Activated CD8-positive, alpha-beta memory T cell treated with anti-CD3 and anti-CD28 coated beads for 1 hour (primary cell): ENCODE measurements around the gene MAJIN.

ENCODE experiments used
- DNase-seq, 2 donors: peaks; one replicate each; pipeline ENCODE4 v3.0.0-alpha.2; 2020; ENCODE audit warnings: low read depth in 1 of 2; ENCODE audit errors: extremely low read depth in 1 of 2

The MAJIN gene

DNA sequence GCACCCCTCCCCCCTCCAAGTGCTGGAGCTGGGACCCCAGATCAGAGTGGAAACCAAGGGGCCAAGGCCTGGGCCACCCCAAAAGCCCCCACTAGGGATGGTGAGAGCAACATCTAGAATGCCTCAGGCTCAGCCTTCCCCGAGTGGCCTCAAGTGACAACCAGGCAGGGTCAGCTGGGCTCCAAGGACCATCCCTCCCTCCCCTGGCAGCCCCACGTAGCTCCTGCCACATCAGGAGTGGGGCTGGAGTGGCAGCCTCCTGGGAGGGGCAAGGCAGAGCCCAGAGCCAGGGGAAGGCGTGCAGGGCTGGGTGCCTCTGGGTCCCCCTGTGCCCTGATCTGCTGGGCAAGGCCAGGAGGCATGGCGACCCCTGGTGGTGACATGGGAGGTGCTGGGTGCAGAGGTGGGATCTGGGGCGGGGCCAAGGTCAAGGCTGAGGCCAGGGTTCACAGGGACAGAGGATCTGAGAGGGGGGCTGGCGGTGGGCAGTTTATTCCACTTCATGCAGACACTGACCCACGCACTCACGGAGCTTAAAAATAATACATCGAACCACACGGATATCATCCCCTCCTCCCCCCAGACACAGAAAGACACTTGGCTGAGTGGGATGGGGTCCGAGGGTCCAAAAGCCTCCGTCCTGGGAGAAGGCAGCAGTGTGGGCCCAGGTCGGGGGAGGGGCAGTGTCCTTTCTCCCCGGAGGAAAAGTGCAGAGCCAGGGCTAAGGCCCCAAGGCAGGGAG is 77.7 kb downstream of the MAJIN start:
- peak; percentile 82 to 90 for DNase-seq

GRCh38 chr11:64893194-64894069 is 78.5 kb downstream of the MAJIN start:
- no peak for DNase-seq

GRCh38 chr11:64892838-64893193 is 79.1 kb downstream of the MAJIN start:
- DNase-seq, result no peak

DNA sequence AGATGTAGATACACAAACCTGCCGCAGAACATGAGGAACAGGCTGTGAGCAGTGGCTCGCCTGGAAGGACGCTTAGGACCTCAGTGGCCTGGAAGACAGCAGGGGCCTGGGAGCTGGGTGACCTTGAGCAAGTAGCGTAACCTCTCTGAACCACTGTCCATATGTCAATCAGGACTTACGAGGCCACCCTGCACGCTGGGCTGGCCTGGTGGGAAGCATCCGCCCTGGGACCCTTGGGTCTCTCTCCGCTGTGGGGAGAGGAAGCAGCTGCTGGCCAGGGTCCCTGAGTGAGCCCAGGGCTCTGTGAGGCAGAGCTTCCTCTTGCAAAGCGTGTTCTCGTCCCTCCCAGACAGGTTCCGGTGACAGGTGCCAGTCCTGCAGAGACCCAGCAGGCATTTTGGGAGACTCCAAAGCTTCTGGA is 79.5 kb downstream of the MAJIN start:
- no peak for DNase-seq

- no peak for DNase-seq
Observed at GRCh38 chr11:64891880-64892279, 80.0 kb downstream of the MAJIN start.

DNA sequence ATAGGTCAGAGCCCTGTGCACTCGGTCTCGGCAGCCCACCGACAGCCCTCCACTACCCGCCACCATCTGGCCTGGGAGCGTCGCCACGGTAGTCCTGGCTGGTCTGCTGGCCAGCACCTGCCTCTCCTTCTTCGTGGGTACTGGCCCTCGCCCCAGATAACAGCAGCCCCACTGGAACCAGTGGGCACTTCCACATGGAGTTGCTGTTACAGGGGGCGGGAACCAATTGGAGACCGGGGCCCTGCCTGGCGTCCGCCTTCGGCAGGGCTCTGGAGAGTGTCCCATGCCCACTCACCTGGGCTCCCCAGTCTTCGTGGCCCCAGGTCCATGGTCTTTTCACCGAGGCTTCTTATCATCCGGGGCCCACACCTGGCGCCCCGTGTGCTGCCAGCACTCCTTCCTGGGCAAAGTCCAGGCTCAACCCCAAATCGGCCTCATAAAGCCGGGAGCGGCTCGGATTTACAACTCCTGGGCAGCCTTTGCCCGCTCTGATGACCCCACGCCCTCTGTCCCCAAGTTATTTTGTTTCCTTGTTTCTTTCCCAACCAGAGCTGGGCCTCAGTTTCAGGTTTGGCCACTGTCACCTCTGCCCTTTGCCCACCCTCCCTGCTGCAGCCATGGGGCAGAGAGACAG is 80.6 kb downstream of the MAJIN start:
- no peak for DNase-seq

GRCh38 chr11:64890522-64890939 is 81.4 kb downstream of the MAJIN start:
- no peak for DNase-seq

DNA sequence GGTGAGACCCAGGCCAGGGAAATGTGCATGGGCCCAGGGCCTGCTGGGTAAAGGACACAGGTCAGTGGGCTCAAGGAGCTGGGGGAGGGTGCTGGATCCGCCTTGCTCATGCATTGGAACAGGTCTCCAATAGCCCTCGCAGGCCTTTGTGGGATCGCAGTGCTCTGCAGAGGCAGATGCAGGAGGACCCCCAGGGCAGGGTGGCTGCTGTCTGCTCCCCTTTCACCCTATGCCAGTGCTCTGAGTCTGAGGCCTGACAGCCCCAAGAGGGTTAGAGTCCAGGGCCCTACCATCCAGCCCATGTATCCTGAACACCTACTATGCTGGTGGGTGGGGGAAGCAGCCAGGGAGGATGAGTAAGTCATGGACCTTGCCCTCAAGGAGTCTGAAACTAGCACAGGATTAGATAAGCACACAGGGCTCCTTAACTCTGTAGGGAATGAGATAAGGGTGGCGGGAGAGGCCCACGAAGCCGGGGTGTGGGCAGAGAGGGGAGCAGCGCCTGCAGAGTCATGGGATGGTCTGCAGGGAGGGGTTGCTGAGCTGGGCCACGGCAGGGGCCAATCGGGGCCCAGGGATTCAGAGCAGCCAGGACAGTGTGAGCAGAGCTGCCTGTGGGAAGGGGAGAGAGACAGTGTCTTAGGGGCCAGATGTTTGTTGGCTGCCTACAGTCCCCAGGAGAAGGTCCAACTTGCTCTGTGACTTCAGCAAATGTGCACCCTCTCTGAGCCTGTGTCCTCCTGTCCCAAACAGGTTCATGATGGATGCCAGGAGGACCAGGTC is 83.0 kb downstream of the MAJIN start:
- no peak for DNase-seq

DNA sequence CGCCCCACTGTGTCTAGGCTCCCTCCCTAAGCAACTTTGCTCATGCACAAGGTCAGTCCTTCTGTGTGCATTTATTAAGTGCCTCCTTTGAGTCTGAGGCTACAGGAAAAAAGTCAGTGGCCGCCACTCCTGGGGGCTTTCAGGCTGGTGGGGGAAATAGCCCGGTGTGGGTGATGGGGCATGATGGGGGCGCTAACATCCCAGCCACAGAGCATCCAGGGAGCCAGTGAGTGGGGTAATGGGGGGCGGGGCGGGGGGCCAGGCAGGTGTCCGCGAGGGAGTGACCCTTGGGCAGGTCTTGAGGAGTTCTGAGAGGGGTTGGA is 83.5 kb downstream of the MAJIN start:
- no peak for DNase-seq
